Skeletal muscle cell (primary cell): ENCODE measurements around the gene TAOK2.
"Not testable (repeated sequence)": the region's sequence is repeated elsewhere in the genome, so short reads cannot be mapped to it uniquely, and the experiment has no call there.

Experiments used
- DNase-seq: peaks from one replicate; pipeline ENCODE4 v3.0.0-alpha.2; 2010; ENCODE audit warnings: low read depth
- H3K4me3 ChIP-seq: 2 replicates; pipeline ENCODE4 v1.5.1; 2011; ENCODE audit warnings: low read depth, mild to moderate bottlenecking, control low read depth, low read length, moderate library complexity

Gene TAOK2

GRCh38 chr16:30040690-30041089 is 67.0 kb downstream of the TAOK2 start:
- H3K4me3 ChIP-seq, DNase-seq: not testable (repeated sequence)

DNA sequence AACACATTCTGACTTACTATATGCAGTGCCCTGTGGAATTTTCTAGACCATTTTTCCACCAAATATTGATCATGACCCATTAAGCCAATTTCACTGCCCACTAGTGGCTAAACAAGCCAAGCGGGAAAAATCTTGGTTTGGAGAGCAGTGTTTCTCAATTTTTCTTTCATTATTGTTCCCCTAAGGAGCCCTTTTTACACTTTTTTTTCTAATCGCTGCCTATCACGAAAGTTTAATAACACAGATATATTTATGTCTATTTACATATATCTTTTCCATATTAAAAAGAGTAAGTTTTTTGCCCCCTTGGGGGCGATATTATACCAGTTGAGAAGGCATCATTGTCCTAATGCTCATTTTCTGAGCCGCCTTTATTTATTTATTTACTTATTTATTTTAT is 68.2 kb downstream of the TAOK2 start:
- DNase-seq = no peak

More for the DNA sequence above, 68.2 kb downstream of the TAOK2 start:
- H3K4me3 ChIP-seq = no peak overlapping the region
